Activated B cell treated with CpG ODN at 0.5 μM for 24 hours (primary cell): Measurements from ENCODE around the gene H6PD. TPM values are rescaled to one million over a fixed set of nuclear protein-coding genes. Genes with fewer than 3 reads are reported as not detected.

Source experiments
- ATAC-seq: fragments of 200-7000 bp; cut with Tn5 transposase; one replicate; pipeline ENCODE4 v1.10.0; 2021; ENCODE audit warnings: low read depth, mild to moderate bottlenecking, moderate library complexity
- CTCF ChIA-PET: fragments of 350-600 bp; sonication (Branson Sonifier 250); formaldehyde crosslinking; loops from one replicate; lab custom pipeline; 2021; ENCODE audit warnings: antibody characterized with exemption; lab: Charles Lee
- POLR2A ChIA-PET: fragments of 350-600 bp; sonication (Branson Sonifier 250); formaldehyde crosslinking; loops from one replicate; lab custom pipeline; 2021; ENCODE audit warnings: antibody characterized with exemption; lab: Charles Lee
- DNase-seq: peaks from one replicate; pipeline ENCODE4 v3.0.0; 2022
- H3K27ac Mint-ChIP-seq: one replicate; pipeline ENCODE4 v1.8.0; 2020; ENCODE audit warnings: mixed read lengths
- H3K27me3 Mint-ChIP-seq: one replicate; pipeline ENCODE4 v1.8.0; 2021; ENCODE audit warnings: mixed read lengths
- H3K36me3 Mint-ChIP-seq: one replicate; pipeline ENCODE4 v1.8.0; 2021; ENCODE audit warnings: low read depth, mixed read lengths
- H3K4me1 Mint-ChIP-seq: one replicate; pipeline ENCODE4 v1.8.0; 2021; ENCODE audit warnings: mixed read lengths
- H3K4me3 Mint-ChIP-seq: one replicate; pipeline ENCODE4 v1.8.0; 2020; ENCODE audit warnings: mild to moderate bottlenecking, mixed read lengths
- H3K9me3 Mint-ChIP-seq: one replicate; pipeline ENCODE4 v1.8.0; 2020; ENCODE audit warnings: mixed read lengths
- CTCF ChIP-seq: fragments of 200-600 bp; IDR thresholded peaks from one replicate; pipeline ENCODE4 v1.8.0; 2022; ENCODE audit warnings: antibody characterized with exemption, mild to moderate bottlenecking
- intact Hi-C: fragments of 100-400 bp; cut with micrococcal nuclease; formaldehyde crosslinking; loops from one replicate; pipeline ENCODE4 v1.15.1; 2024
- total RNA-seq: library from RNA; stranded (reverse); gene quantifications from 2 replicates; pipeline ENCODE4 v1.2.3, GENCODE V29; 2022

H6PD gene
- total RNA-seq, 1 donor from 2014 or later: 21.9 TPM

- ChIA-PET CTCF (interaction anchor here (1.6 kb wide), 1 partner anchor 9 kb away, joined by 5 read pairs; no protein-coding TSS in a partner anchor), POLR2A (no interaction called here)
- no peak for ATAC-seq
- intact Hi-C loops: loop anchor here (10.0 kb wide), 2 partner anchors 295 to 585 kb away; no protein-coding TSS in a partner anchor
- no peak for TF ChIP-seq CTCF
- Mint-ChIP-seq H3K36me3 (peaks cover 3% of the 10 kb centered on the region), H3K27me3 (peaks cover 18% of the 10 kb centered on the region), H3K4me1 (peaks cover 28% of the 10 kb centered on the region), H3K4me3 (no peak overlapping the region), H3K27ac (no peak overlapping the region), H3K9me3 (no peaks in the 10 kb centered on the region)
- DNase-seq: no peak
Measured at GRCh38 chr1:9280015-9280860, 45.7 kb downstream of the H6PD start.

GRCh38 chr1:9281071-9281827 lies 46.7 kb downstream of the H6PD start:
- Mint-ChIP-seq H3K9me3 (no peaks in the 10 kb centered on the region), H3K4me3 (no peak overlapping the region), H3K4me1 (peaks cover 22% of the 10 kb centered on the region), H3K36me3 (peaks cover 3% of the 10 kb centered on the region), H3K27ac (no peak overlapping the region), H3K27me3 (peaks cover 18% of the 10 kb centered on the region)
- ChIA-PET POLR2A (no interaction called here), CTCF (interaction anchor here (1.6 kb wide), 1 partner anchor 8 kb away, joined by 5 read pairs; no protein-coding TSS in a partner anchor)
- intact Hi-C loops: loop anchor here (10.0 kb wide), 2 partner anchors 294 to 584 kb away; no protein-coding TSS in a partner anchor
- no peak for TF ChIP-seq CTCF
- no peak for ATAC-seq
- DNase-seq: no peak

DNA sequence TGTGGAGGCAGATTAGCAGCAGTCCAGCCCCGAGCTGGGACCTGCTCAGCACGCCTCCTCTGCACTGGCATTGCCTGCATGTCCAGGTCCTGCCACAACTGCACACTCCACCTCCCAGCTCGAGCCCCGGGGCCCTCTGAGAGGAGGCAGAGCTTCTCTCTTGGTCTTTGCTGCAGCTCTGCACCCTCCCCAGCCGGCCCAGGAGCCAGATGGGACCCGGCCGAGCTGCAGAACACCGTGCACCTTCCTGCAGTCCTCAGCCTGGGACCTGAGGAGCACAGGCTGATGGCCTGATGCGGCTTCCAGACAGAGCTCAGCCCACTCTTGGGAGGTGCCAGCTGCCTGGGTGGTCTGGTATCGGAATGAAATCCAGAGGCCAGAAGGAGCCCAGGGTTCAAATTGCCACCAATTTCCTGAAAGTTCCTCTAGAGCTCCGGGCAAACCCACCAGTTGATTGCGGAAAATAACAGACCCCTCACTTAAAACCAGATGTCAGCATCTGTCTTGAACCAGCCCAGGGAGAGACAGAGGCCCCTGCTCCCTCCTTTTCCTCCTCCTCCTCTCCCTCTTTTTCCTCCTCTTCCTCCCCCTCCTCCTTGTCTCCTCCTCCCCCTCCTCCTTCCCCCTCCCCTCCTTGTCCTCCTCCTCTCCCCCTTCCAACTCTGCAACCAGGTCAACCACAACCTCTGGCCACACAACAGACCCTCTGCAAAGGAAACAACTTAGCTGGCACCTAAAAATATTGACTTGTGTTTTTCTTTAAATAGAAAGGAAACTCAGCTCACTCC lies 47.5 kb downstream of the H6PD start:
- no peak for TF ChIP-seq CTCF
- peaks cover 3% of the 10 kb centered on the region for H3K36me3 Mint-ChIP-seq
- H3K4me3 Mint-ChIP-seq: no peak overlapping the region
- no peak for DNase-seq
- no peak overlapping the region for H3K27ac Mint-ChIP-seq
- intact Hi-C loops: loop anchor here (10.0 kb wide), 2 partner anchors 293 to 583 kb away; no protein-coding TSS in a partner anchor
- peaks cover 18% of the 10 kb centered on the region for H3K27me3 Mint-ChIP-seq
- peaks cover 22% of the 10 kb centered on the region for H3K4me1 Mint-ChIP-seq
- ChIA-PET POLR2A (no interaction called here), CTCF (interaction anchor here (1.3 kb wide), 1 partner anchor 174 kb away, joined by 4 read pairs; no protein-coding TSS in a partner anchor)
- no peak for ATAC-seq
- no peaks in the 10 kb centered on the region for H3K9me3 Mint-ChIP-seq

DNA sequence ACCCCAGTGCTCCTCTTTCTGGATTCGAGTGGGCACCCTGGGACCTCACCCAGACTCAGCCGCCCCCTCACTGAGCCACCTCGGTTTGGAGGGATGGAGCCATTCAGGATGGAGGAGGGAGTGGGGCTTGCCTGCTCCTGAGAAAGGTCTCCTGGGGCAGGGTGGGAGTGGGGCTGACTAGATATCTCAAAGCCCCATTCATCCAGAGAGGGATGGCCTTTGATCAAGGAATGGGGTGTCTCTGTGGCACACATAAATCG lies 48.1 kb downstream of the H6PD start:
- DNase-seq (no peak), ATAC-seq (no peak)
- CTCF ChIA-PET: interaction anchor here (1.3 kb wide), 1 partner anchor 174 kb away, joined by 4 read pairs; no protein-coding TSS in a partner anchor
- TF ChIP-seq CTCF: no peak
- Mint-ChIP-seq H3K27ac (no peak overlapping the region), H3K36me3 (peaks cover 2% of the 10 kb centered on the region), H3K9me3 (no peaks in the 10 kb centered on the region), H3K4me1 (peaks cover 22% of the 10 kb centered on the region), H3K27me3 (peaks cover 18% of the 10 kb centered on the region), H3K4me3 (no peak overlapping the region)
- intact Hi-C loops: loop anchor here (10.0 kb wide), 2 partner anchors 292 to 582 kb away; no protein-coding TSS in a partner anchor
- POLR2A ChIA-PET: no interaction called here
